Astrocyte (in vitro differentiated cells and primary cell): ENCODE results near the gene LMF1. TPM values are rescaled to one million over a fixed set of nuclear protein-coding genes. Genes with fewer than 3 reads are reported as not detected.
A peak's percentile ranks its signal among the peaks of the same experiment; 100 is the strongest.

Experiments
- DNase-seq: peaks from one replicate; pipeline ENCODE4 v3.0.0-alpha.2; 2010; ENCODE audit warnings: low read depth
- FAIRE-seq: peaks from 2 replicates; lab custom pipeline; 2011; peaks lifted over from hg19 to GRCh38; lab: Jason Lieb, UNC
- H2AFZ ChIP-seq: 2 replicates; pipeline ENCODE4 v1.6.0; 2012; ENCODE audit warnings: low read depth, low read length, inconsistent platforms
- H3K27ac ChIP-seq: 2 replicates; pipeline ENCODE4 v1.5.1; 2011; ENCODE audit warnings: low read depth, low read length, inconsistent platforms
- H3K27me3 ChIP-seq: 2 replicates; pipeline ENCODE4 v1.6.0; 2011; ENCODE audit warnings: low read length, inconsistent platforms; ENCODE audit not compliant: insufficient read depth
- H3K36me3 ChIP-seq: 2 replicates; pipeline ENCODE4 v1.5.1; 2011; ENCODE audit warnings: low read length, inconsistent platforms; ENCODE audit not compliant: insufficient read depth
- H3K4me1 ChIP-seq: 2 replicates; pipeline ENCODE4 v1.5.1; 2011; ENCODE audit warnings: low read length, inconsistent platforms; ENCODE audit not compliant: insufficient read depth
- H3K4me2 ChIP-seq: 2 replicates; pipeline ENCODE4 v1.6.0; 2012; ENCODE audit warnings: low read length, inconsistent platforms
- H3K4me3 ChIP-seq: 2 replicates; pipeline ENCODE4 v1.5.1; 2011; ENCODE audit warnings: low read depth, mild to moderate bottlenecking, low read length, inconsistent platforms; ENCODE audit not compliant: insufficient read depth
- H3K79me2 ChIP-seq: 2 replicates; pipeline ENCODE4 v1.6.0; 2012; ENCODE audit warnings: mild to moderate bottlenecking, low read length, inconsistent platforms; ENCODE audit not compliant: insufficient read depth
- H3K9ac ChIP-seq: 2 replicates; pipeline ENCODE4 v1.6.0; 2012; ENCODE audit warnings: mild to moderate bottlenecking, low read length, inconsistent platforms
- H3K9me3 ChIP-seq: 2 replicates; pipeline ENCODE4 v1.5.1; 2012; ENCODE audit warnings: low read depth, mild to moderate bottlenecking, low read length, inconsistent platforms; ENCODE audit not compliant: insufficient read depth
- H4K20me1 ChIP-seq: 2 replicates; pipeline ENCODE4 v1.6.0; 2012; ENCODE audit warnings: low read length, inconsistent platforms; ENCODE audit not compliant: insufficient read depth
- H3K27ac Mint-ChIP-seq: one replicate; pipeline ENCODE4 v1.8.0; 2021; ENCODE audit warnings: mild to moderate bottlenecking, mixed read lengths; ENCODE audit not compliant: unreplicated experiment
- H3K27me3 Mint-ChIP-seq: one replicate; pipeline ENCODE4 v1.8.0; 2021; ENCODE audit warnings: low read depth, mixed read lengths; ENCODE audit not compliant: unreplicated experiment
- H3K36me3 Mint-ChIP-seq: one replicate; pipeline ENCODE4 v1.8.0; 2021; ENCODE audit warnings: low read depth, mixed read lengths; ENCODE audit not compliant: unreplicated experiment
- H3K4me1 Mint-ChIP-seq: one replicate; pipeline ENCODE4 v1.8.0; 2021; ENCODE audit warnings: low read depth, mixed read lengths; ENCODE audit not compliant: unreplicated experiment
- H3K4me3 Mint-ChIP-seq: one replicate; pipeline ENCODE4 v1.8.0; 2021; ENCODE audit warnings: mild to moderate bottlenecking, moderate library complexity, mixed read lengths; ENCODE audit not compliant: unreplicated experiment
- H3K9me3 Mint-ChIP-seq: one replicate; pipeline ENCODE4 v1.8.0; 2021; ENCODE audit warnings: mild to moderate bottlenecking, mixed read lengths; ENCODE audit not compliant: unreplicated experiment
- CTCF ChIP-seq: IDR thresholded peaks from 2 replicates; pipeline ENCODE4 v1.5.1; 2011; ENCODE audit warnings: low read depth, mild to moderate bottlenecking, inconsistent platforms, low read length, moderate library complexity; ENCODE audit not compliant: insufficient read depth
- EZH2 ChIP-seq: IDR thresholded peaks from 2 replicates; pipeline ENCODE4 v1.6.1; 2012; ENCODE audit warnings: mild to moderate bottlenecking, low read length, inconsistent platforms; ENCODE audit not compliant: insufficient read depth
- total RNA-seq: library from RNA; stranded (reverse); gene quantifications from 2 replicates; pipeline ENCODE4 v1.2.1, GENCODE V29; 2021

LMF1 gene
- total RNA-seq, 1 donor from 2014 or later: 12.6 TPM

DNA sequence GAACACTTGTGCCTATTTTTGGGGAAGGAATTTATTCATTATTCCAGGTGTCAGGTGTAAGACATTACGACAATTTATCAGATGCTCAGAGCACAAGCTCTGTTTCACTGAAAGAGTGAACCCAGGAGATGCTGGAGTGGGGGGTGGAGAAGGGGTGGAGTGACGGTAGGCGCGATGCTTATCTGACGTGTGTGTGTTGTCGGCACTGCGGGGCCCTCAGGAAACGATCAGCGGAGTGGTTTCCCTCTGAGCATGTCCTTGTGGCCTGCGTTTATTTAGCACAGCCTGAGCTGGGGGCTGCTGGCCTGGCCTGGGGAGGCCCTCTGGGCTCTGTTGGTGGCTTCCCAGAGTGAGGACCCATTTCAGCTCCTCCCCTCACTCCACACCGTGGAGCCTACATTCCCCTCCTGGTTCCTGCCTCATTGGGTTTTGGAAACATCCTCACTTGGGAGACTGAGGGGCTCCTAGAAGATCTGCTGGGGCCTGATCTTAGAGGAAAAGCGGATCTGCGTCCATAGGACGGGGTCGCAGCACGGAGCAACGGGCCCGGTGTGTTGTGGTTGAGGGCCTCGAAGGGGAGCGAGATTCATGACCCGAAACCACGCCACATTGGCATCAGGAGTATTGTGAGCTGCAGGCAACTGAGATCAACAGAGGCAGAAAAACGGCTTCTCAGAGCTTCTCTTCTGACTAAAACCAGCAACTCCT is 151.3 kb downstream of the LMF1 start:
- DNase-seq: no peak
- no peak overlapping the region for H3K27ac Mint-ChIP-seq
- H3K36me3 Mint-ChIP-seq: peaks cover 3% of the 10 kb centered on the region
- Histone ChIP-seq H3K9me3 (peaks cover 4% of the 10 kb centered on the region), H3K36me3 (no peaks in the 10 kb centered on the region), H3K27ac (no peak overlapping the region), H4K20me1 (no peaks in the 10 kb centered on the region), H2AFZ (no peak overlapping the region), H3K4me1 (peaks cover 5% of the 10 kb centered on the region), H3K4me2 (no peak overlapping the region), H3K9ac (no peak overlapping the region), H3K4me3 (no peak overlapping the region), H3K79me2 (no peaks in the 10 kb centered on the region), H3K27me3 (peaks cover 23% of the 10 kb centered on the region)
- no peak for TF ChIP-seq CTCF
- TF ChIP-seq EZH2: no peak
- no peak overlapping the region for H3K4me3 Mint-ChIP-seq
- no peaks in the 10 kb centered on the region for H3K9me3 Mint-ChIP-seq
- peaks cover 2% of the 10 kb centered on the region for H3K4me1 Mint-ChIP-seq
- peaks cover 28% of the 10 kb centered on the region for H3K27me3 Mint-ChIP-seq
- no peak for FAIRE-seq

DNA sequence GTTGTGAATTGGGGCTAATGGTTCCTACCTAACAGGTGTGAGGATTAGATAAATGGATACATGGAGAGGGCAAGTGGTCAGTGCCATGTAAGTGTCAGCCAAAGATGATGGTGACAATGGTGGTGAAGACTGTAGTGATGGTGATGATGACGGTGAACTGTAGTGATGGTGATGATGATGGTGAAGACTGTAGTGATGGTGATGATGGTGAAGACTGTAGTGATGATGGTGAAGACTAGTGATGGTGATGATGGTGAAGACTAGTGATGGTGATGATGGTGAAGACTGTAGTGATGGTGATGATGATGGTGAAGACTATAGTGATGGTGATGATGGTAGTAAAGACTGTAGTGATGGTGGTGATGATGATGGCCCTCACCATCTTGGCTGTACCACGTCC is 152.2 kb downstream of the LMF1 start:
- Histone ChIP-seq H3K4me1 (peaks cover 11% of the 10 kb centered on the region), H3K9ac (no peak overlapping the region), H3K36me3 (no peaks in the 10 kb centered on the region), H2AFZ (no peak overlapping the region), H3K79me2 (no peaks in the 10 kb centered on the region), H3K27me3 (peaks cover 22% of the 10 kb centered on the region), H3K9me3 (peaks cover 4% of the 10 kb centered on the region), H3K27ac (no peak overlapping the region), H3K4me2 (no peak overlapping the region), H3K4me3 (no peak overlapping the region), H4K20me1 (no peaks in the 10 kb centered on the region)
- H3K36me3 Mint-ChIP-seq: peaks cover 3% of the 10 kb centered on the region
- H3K27me3 Mint-ChIP-seq: peaks cover 26% of the 10 kb centered on the region
- TF ChIP-seq EZH2: no peak
- no peak for TF ChIP-seq CTCF
- DNase-seq: no peak
- H3K9me3 Mint-ChIP-seq: no peaks in the 10 kb centered on the region
- FAIRE-seq: peak; percentile 97
- no peak overlapping the region for H3K4me3 Mint-ChIP-seq
- H3K4me1 Mint-ChIP-seq: peaks cover 5% of the 10 kb centered on the region
- no peak overlapping the region for H3K27ac Mint-ChIP-seq

GRCh38 chr16:818132-818531 is 152.7 kb downstream of the LMF1 start:
- Histone ChIP-seq H3K79me2 (no peaks in the 10 kb centered on the region), H4K20me1 (no peaks in the 10 kb centered on the region)

More at GRCh38 chr16:818132-818531, 152.7 kb downstream of the LMF1 start:
- H3K9me3 Mint-ChIP-seq: no peaks in the 10 kb centered on the region
- H3K4me3 ChIP-seq: no peak overlapping the region
- H3K27ac ChIP-seq: no peak overlapping the region
- no peaks in the 10 kb centered on the region for H3K36me3 Mint-ChIP-seq
- H3K4me1 Mint-ChIP-seq: peaks cover 5% of the 10 kb centered on the region
- no peak overlapping the region for H3K27ac Mint-ChIP-seq
- no peak overlapping the region for H2AFZ ChIP-seq
- H3K9ac ChIP-seq: no peak overlapping the region
- no peak for FAIRE-seq
- peaks cover 11% of the 10 kb centered on the region for H3K4me1 ChIP-seq
- no peak for DNase-seq
- peaks cover 21% of the 10 kb centered on the region for H3K27me3 Mint-ChIP-seq
- peaks cover 25% of the 10 kb centered on the region for H3K27me3 ChIP-seq
- H3K4me2 ChIP-seq: no peak overlapping the region
- peaks cover 4% of the 10 kb centered on the region for H3K9me3 ChIP-seq
- TF ChIP-seq EZH2 (no peak), CTCF (no peak)
- H3K4me3 Mint-ChIP-seq: no peak overlapping the region
- H3K36me3 ChIP-seq: no peaks in the 10 kb centered on the region
